ENCODE data around the gene DHFR. TPM values are rescaled to one million over a fixed set of nuclear protein-coding genes. Genes with fewer than 3 reads are reported as not detected.

DHFR gene
- total RNA-seq = 16.0 and 30.1 TPM in 2 replicates

GRCh38 chr5:80654391-80655230 is at the start of gene DHFR, which contains the start of gene MSH3:
DHFR (minus strand) TSS chr5:80654983; CDS start chr5:80654489, 494 bp downstream.
MSH3 (plus strand) TSS chr5:80654652; CDS start chr5:80654728, 76 bp downstream.

Small RNAs within 50 kb of the gene (small RNA-seq; reads per million reads assigned to genes)
- gene DBIP2 (not detected), gene MTRNR2L2 (not detected)

Other genes with a start within 250 kb of the DHFR start
- 23.2 and 29.2 TPM in 2 replicates for gene ZFYVE16, start 246.9 kb downstream of the DHFR start, total RNA-seq
- 1.6 and 3.3 TPM in 2 replicates for gene FAM151B, start 166.9 kb downstream of the DHFR start, total RNA-seq
- not detected in 2 replicates for gene ANKRD34B, start 84.7 kb downstream of the DHFR start, total RNA-seq
- 13.1 and 20.8 TPM in 2 replicates for gene MSH3, start 331 bp downstream of the DHFR start, total RNA-seq